Trophoblast cell (in vitro differentiated cells and primary cell): ENCODE measurements around the gene ELAVL1.

Experiments used
- DNase-seq, 2 donors: peaks; one replicate each; pipeline ENCODE4 v3.0.0-alpha.2; 2016
- H2AFZ ChIP-seq: 2 replicates; pipeline ENCODE4 v1.6.1; 2013; ENCODE audit warnings: low read length, moderate library complexity, mild to moderate bottlenecking; ENCODE audit not compliant: insufficient read depth, poor library complexity
- H2AK5ac ChIP-seq: 2 replicates; pipeline ENCODE4 v1.6.1; 2013; ENCODE audit warnings: mild to moderate bottlenecking, low read length
- H2BK120ac ChIP-seq: 2 replicates; pipeline ENCODE4 v1.6.1; 2013; ENCODE audit warnings: low read length, mild to moderate bottlenecking, moderate library complexity; ENCODE audit not compliant: insufficient read depth, poor library complexity
- H2BK12ac ChIP-seq: 2 replicates; pipeline ENCODE4 v1.6.1; 2013; ENCODE audit warnings: mild to moderate bottlenecking, low read length, moderate library complexity
- H2BK5ac ChIP-seq: 2 replicates; pipeline ENCODE4 v1.6.1; 2013; ENCODE audit warnings: low read length, low read depth, moderate library complexity, mild to moderate bottlenecking; ENCODE audit not compliant: poor library complexity
- H3K14ac ChIP-seq: 2 replicates; pipeline ENCODE4 v1.6.1; 2013; ENCODE audit warnings: mild to moderate bottlenecking, low read length
- H3K18ac ChIP-seq: 2 replicates; pipeline ENCODE4 v1.6.1; 2013; ENCODE audit warnings: mild to moderate bottlenecking, low read length
- H3K23ac ChIP-seq: 2 replicates; pipeline ENCODE4 v1.6.1; 2013; ENCODE audit warnings: low read length
- H3K27ac ChIP-seq: 2 replicates; pipeline ENCODE4 v1.5.1; 2013; ENCODE audit warnings: low read depth, mild to moderate bottlenecking, inconsistent platforms, low read length, moderate library complexity
- H3K27me3 ChIP-seq: 2 replicates; pipeline ENCODE4 v1.6.1; 2013; ENCODE audit warnings: inconsistent platforms, mild to moderate bottlenecking, low read length, moderate library complexity; ENCODE audit not compliant: insufficient read depth
- H3K36me3 ChIP-seq, 2 experiments: 1 replicate in 1 of 2; 2 replicates in 1 of 2; pipeline ENCODE4 v1.6.1; 2013; ENCODE audit warnings: low read length in 2 of 2, mild to moderate bottlenecking in 2 of 2, moderate library complexity in 1 of 2; ENCODE audit not compliant: insufficient read depth in 2 of 2, control insufficient read depth in 1 of 2
- H3K4ac ChIP-seq: 2 replicates; pipeline ENCODE4 v1.6.1; 2013; ENCODE audit warnings: low read depth, mild to moderate bottlenecking, low read length, moderate library complexity
- H3K4me1 ChIP-seq, 2 experiments: 1 replicate in 1 of 2; 2 replicates in 1 of 2; pipeline ENCODE4 v1.6.1; 2013; ENCODE audit warnings: low read length in 2 of 2, mild to moderate bottlenecking in 2 of 2, moderate library complexity in 1 of 2; ENCODE audit not compliant: insufficient read depth in 2 of 2, control insufficient read depth in 1 of 2
- H3K4me2 ChIP-seq: 2 replicates; pipeline ENCODE4 v1.6.1; 2013; ENCODE audit warnings: inconsistent platforms, mild to moderate bottlenecking, low read length, moderate library complexity
- H3K4me3 ChIP-seq: 2 replicates; pipeline ENCODE4 v1.5.1; 2013; ENCODE audit warnings: mild to moderate bottlenecking, low read depth, low read length, inconsistent platforms
- H3K79me1 ChIP-seq: one replicate; pipeline ENCODE4 v1.6.1; 2013; ENCODE audit warnings: low read length
- H3K79me2 ChIP-seq: 2 replicates; pipeline ENCODE4 v1.6.1; 2013; ENCODE audit warnings: low read length, mild to moderate bottlenecking; ENCODE audit not compliant: control insufficient read depth, insufficient read depth, poor library complexity
- H3K9ac ChIP-seq: 2 replicates; pipeline ENCODE4 v1.6.1; 2013; ENCODE audit warnings: mild to moderate bottlenecking, low read length
- H3K9me3 ChIP-seq: 2 replicates; pipeline ENCODE4 v1.6.1; 2013; ENCODE audit warnings: low read depth, mild to moderate bottlenecking, control low read depth, inconsistent platforms, low read length; ENCODE audit not compliant: insufficient read depth
- H4K12ac ChIP-seq: 2 replicates; pipeline ENCODE4 v1.6.1; 2013; ENCODE audit warnings: low read depth, mild to moderate bottlenecking, low read length, moderate library complexity
- H4K8ac ChIP-seq: 2 replicates; pipeline ENCODE4 v1.6.1; 2013; ENCODE audit warnings: low read depth, mild to moderate bottlenecking, low read length, moderate library complexity
- H4K91ac ChIP-seq: one replicate; pipeline ENCODE4 v1.6.1; 2013; ENCODE audit warnings: low read depth, mild to moderate bottlenecking, low read length, moderate library complexity
- WGBS: extraction: QIAGEN DNeasy Blood & Tissue Kit; methylation state at CpG from one replicate; pipeline ENCODE4 v1.1.7; 2013; ENCODE audit warnings: missing lambda C conversion rate; ENCODE audit not compliant: insufficient read length, insufficient coverage; ENCODE audit errors: extremely low coverage; 5-methylcytosine and 5-hydroxymethylcytosine counted together

ELAVL1 gene

GRCh38 chr19:7973883-7974282, 31.6 kb downstream of the ELAVL1 start:
- H3K4me3 ChIP-seq: no peak overlapping the region
- no peak overlapping the region for H3K9ac ChIP-seq
- no peaks in the 10 kb centered on the region for H3K79me2 ChIP-seq
- H3K14ac ChIP-seq: no peak overlapping the region
- H3K4ac ChIP-seq: no peak overlapping the region
- H4K8ac ChIP-seq: no peak overlapping the region
- no peak overlapping the region for H3K18ac ChIP-seq
- H3K4me1 ChIP-seq: no peaks in the 10 kb centered on the region
- no peak for DNase-seq
- no peak overlapping the region for H2BK5ac ChIP-seq
- no peak overlapping the region for H3K4me2 ChIP-seq
- no peak overlapping the region for H3K23ac ChIP-seq
- no peak overlapping the region for H2AFZ ChIP-seq
- peaks cover 2% of the 10 kb centered on the region for H3K9me3 ChIP-seq
- no peak overlapping the region for H4K12ac ChIP-seq
- H2AK5ac ChIP-seq: no peak overlapping the region
- no peak overlapping the region for H2BK12ac ChIP-seq
- no CpG with 5 or more reads among the region's 12 CpGs for WGBS
- H4K91ac ChIP-seq: no peak overlapping the region
- no peak overlapping the region for H3K27ac ChIP-seq
- H2BK120ac ChIP-seq: no peak overlapping the region
- H3K36me3 ChIP-seq: peaks cover 75% of the 10 kb centered on the region in 2 experiments
- H3K27me3 ChIP-seq: no peaks in the 10 kb centered on the region
- H3K79me1 ChIP-seq: no peaks in the 10 kb centered on the region

GRCh38 chr19:7971553-7972520, 33.6 kb downstream of the ELAVL1 start:
- H3K23ac ChIP-seq: no peak overlapping the region
- no peak overlapping the region for H4K12ac ChIP-seq
- no peak overlapping the region for H3K4me2 ChIP-seq
- H4K91ac ChIP-seq: no peak overlapping the region
- H4K8ac ChIP-seq: no peak overlapping the region
- DNase-seq: no peak
- H3K79me1 ChIP-seq: no peaks in the 10 kb centered on the region
- no peaks in the 10 kb centered on the region for H3K27me3 ChIP-seq
- H3K4me1 ChIP-seq: no peaks in the 10 kb centered on the region
- no CpG with 5 or more reads among the region's 35 CpGs for WGBS
- H3K14ac ChIP-seq: no peak overlapping the region
- no peak overlapping the region for H2BK120ac ChIP-seq
- no peak overlapping the region for H2BK5ac ChIP-seq
- peaks cover 72 to 73% of the 10 kb centered on the region in 2 experiments for H3K36me3 ChIP-seq
- no peak overlapping the region for H3K4me3 ChIP-seq
- no peak overlapping the region for H3K9ac ChIP-seq
- H2AFZ ChIP-seq: no peak overlapping the region
- H3K4ac ChIP-seq: no peak overlapping the region
- no peak overlapping the region for H3K27ac ChIP-seq
- H3K9me3 ChIP-seq: no peaks in the 10 kb centered on the region
- no peak overlapping the region for H2BK12ac ChIP-seq
- H2AK5ac ChIP-seq: no peak overlapping the region
- H3K79me2 ChIP-seq: no peaks in the 10 kb centered on the region
- H3K18ac ChIP-seq: no peak overlapping the region

DNA sequence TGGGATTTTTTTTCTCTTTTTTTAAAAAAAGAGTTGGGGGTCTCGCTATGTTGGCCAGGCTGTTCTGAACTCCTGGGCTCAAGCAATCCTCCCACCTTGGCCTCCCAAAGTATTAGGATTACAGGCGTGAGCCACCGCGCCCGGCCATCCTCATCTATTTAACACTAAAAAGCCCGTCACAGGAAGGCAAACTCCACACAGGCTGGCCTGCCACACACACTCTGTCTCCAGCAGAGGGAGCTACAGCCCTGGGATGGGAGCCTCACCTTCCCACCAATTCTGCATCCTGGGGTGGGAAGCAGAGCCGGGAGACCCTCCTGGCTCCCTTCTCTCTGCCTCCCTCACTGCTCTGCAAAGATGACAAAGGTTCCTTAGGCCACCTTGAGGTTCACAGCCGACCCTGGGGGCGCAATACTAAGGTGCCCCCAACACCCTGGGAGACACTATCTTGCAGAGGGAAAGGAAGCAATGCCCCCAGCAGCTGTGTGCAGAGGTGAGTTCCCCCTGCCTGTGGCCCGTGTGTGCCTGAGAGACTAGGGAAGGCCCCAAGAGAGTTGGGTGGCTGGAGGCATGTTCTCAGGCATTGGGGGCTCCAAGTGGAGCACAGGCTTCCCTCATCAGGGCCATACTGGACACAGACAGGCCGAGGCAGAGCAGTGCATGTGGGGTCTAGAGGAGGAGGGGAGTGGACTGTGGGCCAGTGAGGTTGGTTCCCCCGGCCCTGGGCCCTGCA, 34.6 kb downstream of the ELAVL1 start:
- no peak overlapping the region for H3K4me2 ChIP-seq
- H3K27ac ChIP-seq: no peak overlapping the region
- no peak overlapping the region for H3K18ac ChIP-seq
- no peak overlapping the region for H3K9ac ChIP-seq
- peaks cover under 1% of the 10 kb centered on the region for H3K79me1 ChIP-seq
- peaks cover 72 to 73% of the 10 kb centered on the region in 2 experiments for H3K36me3 ChIP-seq
- no peak overlapping the region for H4K12ac ChIP-seq
- H2BK120ac ChIP-seq: no peak overlapping the region
- H2BK12ac ChIP-seq: no peak overlapping the region
- no peak overlapping the region for H3K4ac ChIP-seq
- H3K4me3 ChIP-seq: peak overlapping the region; percentile 20
- H3K27me3 ChIP-seq: no peaks in the 10 kb centered on the region
- DNase-seq: peak; percentile 37 to 69
- H2BK5ac ChIP-seq: no peak overlapping the region
- H3K23ac ChIP-seq: no peak overlapping the region
- peaks cover under 1% of the 10 kb centered on the region in 2 experiments for H3K4me1 ChIP-seq
- H4K8ac ChIP-seq: no peak overlapping the region
- H2AK5ac ChIP-seq: no peak overlapping the region
- no peak overlapping the region for H2AFZ ChIP-seq
- no CpG with 5 or more reads among the region's 12 CpGs for WGBS
- no peak overlapping the region for H4K91ac ChIP-seq
- no peaks in the 10 kb centered on the region for H3K9me3 ChIP-seq
- H3K79me2 ChIP-seq: no peaks in the 10 kb centered on the region
- H3K14ac ChIP-seq: no peak overlapping the region

GRCh38 chr19:7969555-7969939, 35.9 kb downstream of the ELAVL1 start:
- Histone ChIP-seq H4K91ac (no peak overlapping the region), H2BK120ac (no peak overlapping the region), H2BK12ac (no peak overlapping the region), H4K8ac (no peak overlapping the region), H3K27ac (no peak overlapping the region), H4K12ac (no peak overlapping the region), H3K36me3 (peaks cover 69% of the 10 kb centered on the region in 2 experiments), H3K14ac (no peak overlapping the region), H3K79me2 (no peaks in the 10 kb centered on the region), H2AK5ac (no peak overlapping the region), H3K4ac (no peak overlapping the region), H3K9ac (no peak overlapping the region), H3K18ac (no peak overlapping the region), H3K4me3 (no peak overlapping the region), H3K4me1 (peaks cover 4 to 11% of the 10 kb centered on the region in 2 experiments), H3K79me1 (peaks cover 4% of the 10 kb centered on the region), H3K9me3 (no peaks in the 10 kb centered on the region), H3K27me3 (no peaks in the 10 kb centered on the region), H2AFZ (no peak overlapping the region), H3K4me2 (no peak overlapping the region), H3K23ac (no peak overlapping the region), H2BK5ac (no peak overlapping the region)
- WGBS: no CpG with 5 or more reads among the region's 11 CpGs
- no peak for DNase-seq
